OCI-LY1 (cell line): Measurements from ENCODE around the gene CA6.

Experiments
- EZH2 ChIP-seq: fragments of 200-600 bp; sonication (generic), shearing (Covaris generic); IDR thresholded peaks from 2 replicates; pipeline ENCODE4 v1.8.0; 2017; ENCODE audit warnings: borderline replicate concordance, mixed run types, mild to moderate bottlenecking, antibody characterized with exemption, low read length, moderate library complexity, mixed read lengths
- TF ChIP-seq, protein P1 (sequence below): fragments of 200-600 bp; sonication (generic), shearing (Covaris generic); IDR thresholded peaks from 2 replicates; pipeline ENCODE4 v1.5.1; 2017; ENCODE audit warnings: mild to moderate bottlenecking, antibody characterized with exemption, low read length, moderate library complexity, mixed read lengths

DNA sequence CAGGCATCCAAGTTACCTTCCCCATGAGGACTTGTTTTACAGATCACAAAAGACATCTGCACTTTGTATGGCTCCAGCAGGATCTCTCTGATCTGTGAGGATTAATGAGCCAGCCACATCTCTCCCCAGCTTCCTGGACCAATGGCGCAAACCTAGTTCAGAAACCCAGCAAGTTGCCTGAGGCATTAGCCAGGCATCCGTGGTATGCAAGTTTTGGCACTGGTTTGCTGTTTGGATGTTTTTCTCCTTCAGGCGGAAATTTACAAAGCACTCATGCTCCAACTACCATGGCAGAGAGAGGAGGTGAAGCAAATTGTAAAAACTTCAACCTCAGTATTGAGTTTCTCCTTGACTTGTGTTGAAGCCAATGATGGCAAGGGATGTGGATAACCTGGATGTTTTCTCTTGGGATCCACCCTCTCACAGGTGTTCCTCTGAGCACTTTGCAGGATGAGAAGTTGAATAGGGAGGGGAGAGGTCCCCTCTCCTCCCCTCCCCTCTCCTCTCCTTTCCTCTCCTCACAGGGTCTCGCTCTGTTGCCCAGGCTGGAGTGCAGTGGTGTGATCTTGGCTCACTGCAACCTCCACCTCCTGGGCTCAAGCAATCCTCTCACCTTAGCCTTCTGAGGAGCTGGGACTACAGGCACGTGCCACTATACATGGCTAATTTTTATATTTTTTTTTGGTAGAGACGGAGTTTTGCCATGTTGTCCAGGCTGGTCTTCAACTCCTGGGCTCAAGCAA lies 41.6 kb upstream of the CA6 start:
- TF ChIP-seq, protein P1, sequence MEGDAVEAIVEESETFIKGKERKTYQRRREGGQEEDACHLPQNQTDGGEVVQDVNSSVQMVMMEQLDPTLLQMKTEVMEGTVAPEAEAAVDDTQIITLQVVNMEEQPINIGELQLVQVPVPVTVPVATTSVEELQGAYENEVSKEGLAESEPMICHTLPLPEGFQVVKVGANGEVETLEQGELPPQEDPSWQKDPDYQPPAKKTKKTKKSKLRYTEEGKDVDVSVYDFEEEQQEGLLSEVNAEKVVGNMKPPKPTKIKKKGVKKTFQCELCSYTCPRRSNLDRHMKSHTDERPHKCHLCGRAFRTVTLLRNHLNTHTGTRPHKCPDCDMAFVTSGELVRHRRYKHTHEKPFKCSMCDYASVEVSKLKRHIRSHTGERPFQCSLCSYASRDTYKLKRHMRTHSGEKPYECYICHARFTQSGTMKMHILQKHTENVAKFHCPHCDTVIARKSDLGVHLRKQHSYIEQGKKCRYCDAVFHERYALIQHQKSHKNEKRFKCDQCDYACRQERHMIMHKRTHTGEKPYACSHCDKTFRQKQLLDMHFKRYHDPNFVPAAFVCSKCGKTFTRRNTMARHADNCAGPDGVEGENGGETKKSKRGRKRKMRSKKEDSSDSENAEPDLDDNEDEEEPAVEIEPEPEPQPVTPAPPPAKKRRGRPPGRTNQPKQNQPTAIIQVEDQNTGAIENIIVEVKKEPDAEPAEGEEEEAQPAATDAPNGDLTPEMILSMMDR = no peak
- no peak for TF ChIP-seq EZH2
